Vagina (tissue), 2 donors: ENCODE measurements around the gene GJC2.

Experiments used
- POLR2A ChIP-seq, 2 donors: fragments of 450-650 bp; IDR thresholded peaks; one replicate each; pipeline ENCODE4 v1.6.1; 2017; ENCODE audit warnings: antibody characterized with exemption in 2 of 2, mild to moderate bottlenecking in 2 of 2, moderate library complexity in 2 of 2
- TF ChIP-seq, protein P1 (sequence below), 3 experiments: fragments of 450-650 bp in 2 of 3; fragments of 200-600 bp in 1 of 3; sonication (generic) in 1 of 3; IDR thresholded peaks; one replicate each; pipeline ENCODE4 v1.5.1; 2017 to 2019; ENCODE audit warnings: antibody characterized with exemption in 3 of 3, mild to moderate bottlenecking in 2 of 3, moderate library complexity in 2 of 3

DNA sequence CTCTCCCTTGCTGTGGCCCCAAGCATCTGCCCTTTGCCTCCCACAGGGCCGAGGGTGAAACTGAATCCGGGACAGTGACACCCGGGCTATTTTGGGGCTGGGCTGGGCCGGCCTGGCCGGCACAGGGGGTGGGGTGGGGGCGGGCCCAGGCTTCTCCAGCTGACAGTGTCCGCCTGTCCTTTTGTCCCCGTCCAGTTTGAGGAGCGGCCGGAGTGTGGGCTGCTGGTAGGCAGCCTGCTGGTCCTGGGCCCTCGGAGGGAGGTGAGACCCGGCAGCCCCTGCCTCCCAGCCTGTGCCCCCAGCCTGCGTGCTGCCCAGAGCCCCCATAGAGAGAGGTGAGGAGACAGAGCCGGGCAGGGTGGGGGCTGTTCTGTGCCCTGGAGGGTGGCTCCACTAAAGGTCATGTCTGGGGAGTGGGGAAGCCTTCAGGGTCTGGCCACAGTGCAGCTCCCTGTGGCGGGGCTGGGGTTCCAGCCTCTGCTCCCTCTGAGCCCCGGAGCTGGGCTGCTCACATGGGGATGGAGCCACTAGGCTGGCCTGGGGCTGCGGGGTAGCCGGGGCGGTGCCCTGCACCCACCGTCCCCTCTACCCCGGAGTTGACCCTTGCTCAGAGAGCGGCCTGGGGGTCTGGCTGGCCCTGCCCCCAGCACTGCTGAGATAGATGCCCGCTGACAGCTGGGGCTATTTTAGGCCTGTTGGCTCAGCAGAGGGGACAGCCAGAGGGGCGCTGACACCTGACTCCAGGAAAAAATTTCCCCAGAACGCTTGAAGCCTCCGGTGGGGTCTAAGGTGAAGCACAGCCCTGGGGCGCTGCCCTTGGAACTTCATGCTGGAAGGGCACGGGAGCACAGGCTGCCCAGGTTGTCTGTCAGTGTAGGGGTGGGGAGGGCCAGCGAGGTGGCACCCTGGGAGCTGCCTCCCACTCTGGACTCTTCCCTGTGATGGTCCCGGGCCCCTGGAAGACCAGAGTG, 58.4 kb downstream of the GJC2 start, which contains the start of gene OBSCN:
- TF ChIP-seq, protein P1, sequence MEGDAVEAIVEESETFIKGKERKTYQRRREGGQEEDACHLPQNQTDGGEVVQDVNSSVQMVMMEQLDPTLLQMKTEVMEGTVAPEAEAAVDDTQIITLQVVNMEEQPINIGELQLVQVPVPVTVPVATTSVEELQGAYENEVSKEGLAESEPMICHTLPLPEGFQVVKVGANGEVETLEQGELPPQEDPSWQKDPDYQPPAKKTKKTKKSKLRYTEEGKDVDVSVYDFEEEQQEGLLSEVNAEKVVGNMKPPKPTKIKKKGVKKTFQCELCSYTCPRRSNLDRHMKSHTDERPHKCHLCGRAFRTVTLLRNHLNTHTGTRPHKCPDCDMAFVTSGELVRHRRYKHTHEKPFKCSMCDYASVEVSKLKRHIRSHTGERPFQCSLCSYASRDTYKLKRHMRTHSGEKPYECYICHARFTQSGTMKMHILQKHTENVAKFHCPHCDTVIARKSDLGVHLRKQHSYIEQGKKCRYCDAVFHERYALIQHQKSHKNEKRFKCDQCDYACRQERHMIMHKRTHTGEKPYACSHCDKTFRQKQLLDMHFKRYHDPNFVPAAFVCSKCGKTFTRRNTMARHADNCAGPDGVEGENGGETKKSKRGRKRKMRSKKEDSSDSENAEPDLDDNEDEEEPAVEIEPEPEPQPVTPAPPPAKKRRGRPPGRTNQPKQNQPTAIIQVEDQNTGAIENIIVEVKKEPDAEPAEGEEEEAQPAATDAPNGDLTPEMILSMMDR (IDR thresholded peaks at IDR 0.05) = no peak
- no peak for TF ChIP-seq POLR2A (IDR thresholded peaks at IDR 0.05)
